GM18868 (cell line): ENCODE measurements around the gene CLCN1.

ENCODE experiments used
- ATAC-seq: cut with Tn5 transposase; IDR thresholded peaks from one replicate; pipeline ENCODE4 v1.9.1; 2021; ENCODE audit warnings: mild to moderate bottlenecking, moderate library complexity; ENCODE audit not compliant: unreplicated experiment

CLCN1 gene

DNA sequence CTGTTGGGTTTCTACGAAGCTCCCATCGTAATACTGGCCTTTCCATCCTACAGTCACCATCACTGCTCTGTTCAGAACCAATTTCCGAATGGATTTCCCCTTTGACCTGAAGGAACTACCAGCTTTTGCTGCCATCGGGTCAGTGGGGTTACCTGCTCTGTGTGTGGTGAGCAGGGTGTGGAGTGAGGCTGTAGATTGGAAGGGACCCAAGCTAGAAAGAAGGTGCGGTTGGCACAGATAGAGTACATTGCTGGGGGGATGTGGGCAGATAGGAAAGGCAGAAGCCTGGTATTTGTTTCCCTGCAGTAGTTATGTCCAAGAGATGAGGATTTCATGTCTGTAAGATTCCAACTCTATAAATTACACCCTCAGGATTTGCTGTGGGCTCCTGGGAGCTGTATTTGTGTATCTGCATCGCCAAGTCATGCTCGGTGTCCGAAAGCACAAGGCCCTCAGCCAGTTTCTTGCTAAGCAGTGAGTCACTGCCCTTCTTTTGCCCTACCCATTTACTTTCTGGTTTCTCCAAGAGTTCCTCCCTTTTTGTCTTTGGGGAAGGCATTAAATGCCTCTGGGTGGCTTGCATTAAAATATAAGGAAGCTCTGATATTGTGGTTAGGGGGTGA, 15.4 kb downstream of the CLCN1 start:
- ATAC-seq: no peak

DNA sequence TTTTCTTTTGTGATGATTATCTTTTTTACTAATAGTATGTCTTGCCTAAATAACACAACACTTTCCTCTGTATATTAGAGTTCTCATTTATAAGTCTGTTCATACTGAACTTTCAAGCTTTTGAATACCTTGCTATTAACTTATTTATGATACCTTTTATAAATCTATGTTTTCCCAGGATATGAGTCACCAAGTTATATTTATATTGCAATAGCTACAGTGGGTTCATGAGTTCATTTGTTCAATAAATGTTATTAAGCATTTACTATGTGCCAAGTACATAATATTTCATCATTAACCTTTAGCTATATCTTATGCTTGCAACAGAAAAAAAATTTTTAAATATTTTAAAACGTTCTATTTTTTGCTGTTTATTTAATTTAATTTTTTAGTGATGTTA, 18.3 kb downstream of the CLCN1 start:
- ATAC-seq: no peak

GRCh38 chr7:143337216-143337615, 21.3 kb downstream of the CLCN1 start:
- ATAC-seq: no peak

- no peak for ATAC-seq
These were observed 25.9 kb downstream of the CLCN1 start for GRCh38 chr7:143341842-143342241.

GRCh38 chr7:143343596-143343995, 27.7 kb downstream of the CLCN1 start:
- ATAC-seq: no peak

GRCh38 chr7:143345428-143345900, 29.6 kb downstream of the CLCN1 start:
- ATAC-seq: peak; percentile 91

DNA sequence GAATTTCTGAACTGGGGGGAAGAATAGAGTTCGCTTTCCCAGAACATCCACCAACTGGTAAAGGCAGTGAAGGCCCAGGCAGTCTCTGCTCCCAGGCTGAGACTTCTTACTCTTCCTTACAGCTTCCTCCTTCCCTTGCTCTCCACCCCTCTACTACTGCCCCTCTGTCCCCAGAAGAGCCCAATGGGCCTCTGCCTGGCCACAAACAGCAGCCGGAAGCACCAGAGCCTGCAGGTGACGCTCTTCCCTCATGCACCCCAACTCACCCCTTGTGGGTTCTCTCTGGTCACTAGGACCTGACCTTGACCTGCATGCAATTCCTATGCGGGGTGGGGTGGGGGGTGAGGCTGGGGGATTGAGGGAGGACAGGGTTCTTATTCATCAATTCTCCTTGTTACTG, 30.1 kb downstream of the CLCN1 start:
- ATAC-seq: no peak

- no peak for ATAC-seq
These were observed 32.0 kb downstream of the CLCN1 start for GRCh38 chr7:143347950-143348349.

GRCh38 chr7:143351060-143351459, 35.1 kb downstream of the CLCN1 start:
- no peak for ATAC-seq

DNA sequence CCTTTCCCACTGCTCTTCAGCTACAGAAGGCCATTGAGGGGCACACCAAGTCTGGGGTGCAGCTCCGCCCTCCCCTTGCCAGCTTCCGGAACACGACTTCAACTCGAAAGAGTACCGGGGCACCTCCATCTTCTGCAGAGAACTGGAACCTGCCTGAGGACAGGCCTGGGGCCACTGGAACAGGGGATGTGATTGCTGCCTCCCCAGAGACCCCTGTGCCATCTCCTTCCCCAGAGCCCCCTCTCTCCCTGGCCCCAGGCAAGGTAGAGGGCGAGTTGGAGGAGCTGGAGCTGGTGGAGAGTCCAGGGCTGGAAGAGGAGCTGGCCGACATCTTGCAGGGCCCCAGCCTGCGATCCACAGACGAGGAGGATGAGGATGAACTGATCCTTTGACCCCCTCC, 35.7 kb downstream of the CLCN1 start:
- no peak for ATAC-seq

DNA sequence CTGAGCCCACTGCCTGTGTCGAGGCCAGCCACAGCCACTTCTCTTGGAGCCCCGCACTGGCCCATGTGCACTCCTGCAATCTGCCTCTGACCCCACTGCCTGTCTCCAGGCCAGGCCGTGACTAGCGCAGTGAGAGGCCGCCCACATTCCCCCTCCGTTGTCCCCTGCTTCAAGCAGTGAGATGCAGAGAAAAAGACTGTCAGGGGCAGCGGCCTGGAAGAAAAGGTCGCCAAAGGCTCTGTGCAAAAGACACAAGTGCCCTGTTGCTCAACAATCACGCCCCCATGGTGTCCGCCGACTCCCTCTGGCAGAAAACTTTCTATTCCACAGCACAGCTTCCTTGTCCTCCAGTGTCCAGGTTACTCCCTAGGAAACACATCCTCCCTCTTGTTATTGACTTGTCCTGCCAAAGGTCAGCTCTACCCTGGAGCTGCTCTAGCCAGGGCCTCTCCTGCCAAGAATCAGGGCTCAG, 36.7 kb downstream of the CLCN1 start:
- no peak for ATAC-seq

DNA sequence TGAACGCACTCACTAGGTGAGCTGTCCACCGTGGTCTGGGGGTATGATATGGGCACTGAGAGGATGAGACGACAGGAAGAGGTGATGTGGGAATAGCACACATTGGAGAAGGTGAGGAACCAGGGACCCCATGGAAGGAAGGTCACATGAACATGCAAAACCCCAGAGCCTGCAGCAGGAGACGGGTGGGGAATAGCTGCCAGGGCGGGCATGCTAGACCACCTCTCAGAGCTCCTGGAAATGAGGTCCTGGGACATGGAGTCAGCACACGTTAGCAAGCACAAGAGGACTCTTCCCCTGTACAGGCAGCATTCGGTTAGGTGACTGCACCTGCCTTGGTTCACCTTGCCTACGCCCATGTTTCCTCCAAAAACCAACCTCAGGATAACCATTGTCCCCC, 38.5 kb downstream of the CLCN1 start:
- ATAC-seq: no peak

- no peak for ATAC-seq
These were observed 39.1 kb downstream of the CLCN1 start for GRCh38 chr7:143354965-143355364.

DNA sequence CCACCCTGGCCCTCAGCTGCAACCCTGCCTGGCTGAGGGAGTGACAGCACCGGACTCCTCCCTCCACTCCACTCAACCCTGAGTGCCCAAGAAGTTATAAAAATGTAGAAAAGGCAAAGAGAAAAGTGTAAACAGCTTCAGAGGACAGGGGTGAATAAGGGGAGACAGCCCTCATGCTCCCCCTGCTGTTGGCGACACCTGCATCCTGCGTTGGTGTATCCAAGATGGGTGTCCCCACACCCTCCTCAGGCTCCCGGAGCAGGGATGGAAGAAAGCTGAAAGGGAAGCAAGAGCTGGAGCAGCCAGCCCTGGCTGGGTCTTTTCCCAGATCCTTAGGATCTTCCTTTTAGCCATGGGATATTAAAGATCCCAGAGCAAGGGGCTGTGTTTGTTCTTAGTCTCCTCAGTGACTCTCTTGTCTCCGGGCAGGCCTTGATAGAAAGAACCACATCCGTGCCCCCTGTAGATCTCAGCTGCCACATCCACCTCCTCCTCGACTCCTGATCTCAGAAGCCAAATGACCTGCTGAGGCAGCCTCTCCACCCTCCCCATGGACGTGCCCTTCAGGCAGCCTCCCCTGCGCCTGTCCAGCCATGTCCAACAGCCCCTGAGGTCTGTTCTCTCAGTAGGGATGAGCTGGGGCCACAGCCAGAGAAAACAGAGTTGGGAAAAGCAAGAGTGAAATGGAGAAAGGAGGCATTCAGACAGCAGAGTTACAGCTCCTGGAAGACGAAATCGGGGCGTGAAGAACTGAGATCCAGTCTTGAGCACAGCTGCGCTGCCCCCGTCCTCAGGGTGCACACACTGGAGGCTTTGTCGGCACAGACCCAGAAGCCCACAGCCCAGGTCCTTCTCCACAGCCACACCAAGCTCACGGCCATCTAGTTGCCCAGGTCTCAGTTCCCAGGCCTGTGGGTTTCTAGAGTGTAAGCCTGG, 39.8 kb downstream of the CLCN1 start:
- no peak for ATAC-seq

- no peak for ATAC-seq
These were observed 40.6 kb downstream of the CLCN1 start for GRCh38 chr7:143356414-143357050.

GRCh38 chr7:143358626-143359025, 42.7 kb downstream of the CLCN1 start:
- ATAC-seq: no peak

GRCh38 chr7:143359771-143360353, 44.0 kb downstream of the CLCN1 start:
- no peak for ATAC-seq

GRCh38 chr7:143360788-143361551, 45.1 kb downstream of the CLCN1 start:
- no peak for ATAC-seq

DNA sequence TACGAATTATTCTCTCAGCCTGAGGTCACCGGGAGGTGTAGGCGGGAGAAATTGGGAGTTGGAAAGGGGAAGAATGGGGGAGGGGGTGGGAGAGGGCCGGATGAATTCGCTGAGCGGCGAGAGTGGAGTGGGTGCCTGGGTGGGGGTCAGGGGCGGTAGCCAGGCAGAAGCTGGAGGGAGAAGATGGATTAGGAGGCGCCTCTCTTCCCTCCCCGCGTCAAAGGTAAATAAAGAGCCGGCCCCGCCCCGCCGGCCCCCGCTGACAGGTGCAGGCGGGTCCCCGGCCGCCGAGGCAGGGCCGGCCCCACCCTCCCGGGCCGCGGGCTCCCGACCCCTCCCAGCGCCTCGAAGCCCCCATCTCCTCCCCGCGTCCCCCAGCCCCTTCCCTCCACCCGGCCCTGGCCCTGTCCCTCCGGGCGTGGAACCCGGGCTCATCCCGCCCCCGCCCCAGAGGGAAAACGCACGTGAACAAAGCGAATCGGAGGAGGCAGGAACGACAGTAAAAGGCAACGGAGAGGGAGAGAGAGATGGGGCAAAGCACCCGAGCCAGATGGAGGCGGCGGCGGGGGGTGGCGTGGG, 45.7 kb downstream of the CLCN1 start:
- no peak for ATAC-seq
